GM12891 (cell line): ENCODE results near the gene EML4.
A peak's percentile ranks its signal among the peaks of the same experiment; 100 is the strongest.
"Not testable (repeated sequence)": the region's sequence is repeated elsewhere in the genome, so short reads cannot be mapped to it uniquely, and the experiment has no call there.

Source experiments
- DNase-seq: peaks from one replicate; pipeline ENCODE4 v3.0.0; 2011; ENCODE audit warnings: low spot score; ENCODE audit not compliant: insufficient read length
- FAIRE-seq: peaks from 2 replicates; lab custom pipeline; 2011; peaks lifted over from hg19 to GRCh38; lab: Jason Lieb, UNC
- PAX5 ChIP-seq: IDR thresholded peaks from 2 replicates; pipeline ENCODE4 v1.6.1; 2011; ENCODE audit warnings: low read length, moderate library complexity, mild to moderate bottlenecking; ENCODE audit not compliant: insufficient read depth, severe bottlenecking
- POLR2A ChIP-seq: IDR thresholded peaks from 2 replicates; pipeline ENCODE4 v1.6.1; 2011; ENCODE audit warnings: low read depth, low read length, control low read depth
- POLR2AphosphoS5 ChIP-seq: IDR thresholded peaks from 2 replicates; pipeline ENCODE4 v1.6.1; 2011; ENCODE audit warnings: low read depth, low read length, control low read depth
- POU2F2 ChIP-seq: IDR thresholded peaks from 2 replicates; pipeline ENCODE4 v1.6.1; 2011; ENCODE audit warnings: low read depth, mild to moderate bottlenecking, control low read depth, low read length, moderate library complexity
- SPI1 ChIP-seq: IDR thresholded peaks from 2 replicates; pipeline ENCODE4 v1.6.1; 2011; ENCODE audit warnings: low read depth, low read length, control low read depth
- TAF1 ChIP-seq: IDR thresholded peaks from 2 replicates; pipeline ENCODE4 v1.6.1; 2011; ENCODE audit warnings: low read depth, low read length, control low read depth

Gene EML4

DNA sequence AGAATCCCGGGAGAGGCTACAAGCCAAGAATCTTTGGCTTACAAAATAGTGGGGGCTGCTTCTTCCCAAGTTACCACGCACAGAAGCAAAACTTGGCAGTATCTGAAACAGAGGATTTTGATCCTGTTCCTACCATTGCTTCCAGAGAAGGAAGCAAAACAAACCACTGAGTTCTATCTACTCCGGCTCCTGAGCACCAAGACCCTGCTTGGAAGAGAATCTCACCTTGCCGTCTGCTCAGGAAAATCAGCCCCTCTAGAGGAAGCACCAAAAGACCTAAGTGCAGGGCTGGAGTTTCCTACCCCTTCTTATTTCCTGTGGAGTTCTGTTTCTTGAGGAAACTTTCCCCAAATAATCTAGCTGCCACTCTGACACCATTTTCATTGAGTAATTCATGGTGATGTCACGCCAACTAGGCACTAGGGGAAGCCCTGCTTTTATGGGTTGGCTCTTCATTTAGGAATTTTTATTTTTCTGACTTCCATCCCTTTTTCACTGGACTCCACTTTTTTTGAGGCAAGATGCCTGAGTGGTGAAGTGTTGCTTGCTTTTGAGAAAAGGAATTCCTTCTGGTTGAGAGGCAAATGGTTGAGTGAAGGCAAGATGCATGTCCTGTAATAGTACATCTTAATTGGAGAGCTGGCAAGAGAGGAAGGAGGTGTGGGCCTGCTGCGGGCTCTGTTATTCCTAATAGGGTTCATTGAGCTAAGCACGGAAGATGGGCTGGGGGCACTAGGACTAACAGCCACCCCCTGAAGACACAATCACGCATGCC, 36.8 kb upstream of the EML4 start:
- TF ChIP-seq POLR2AphosphoS5, result no peak
- TF ChIP-seq PAX5, result no peak
- TF ChIP-seq POLR2A, result no peak
- TF ChIP-seq POU2F2, result no peak
- TF ChIP-seq TAF1, result no peak
- no peak for TF ChIP-seq SPI1
- no peak for FAIRE-seq
- DNase-seq, result no peak

GRCh38 chr2:42132966-42133641, 36.0 kb upstream of the EML4 start:
- DNase-seq (peak; percentile 25), FAIRE-seq (peak; percentile 91)
- TF ChIP-seq SPI1 (peak; percentile 45; the same call in 1 of the 2 replicates), TAF1 (peak; percentile 93), POLR2A (peak; percentile 53; the same call in 1 of the 2 replicates), POLR2AphosphoS5 (peak; percentile 53; the same call in 1 of the 2 replicates), POU2F2 (peak; percentile 66; the same call in 1 of the 2 replicates), PAX5 (peak; percentile 89)

- no peak for TF ChIP-seq POLR2A
- TF ChIP-seq POU2F2, result no peak
- TF ChIP-seq SPI1, result no peak
- no peak for TF ChIP-seq TAF1
- TF ChIP-seq POLR2AphosphoS5, result no peak
- TF ChIP-seq PAX5, result no peak
- no peak for DNase-seq
- no peak for FAIRE-seq
Measured at GRCh38 chr2:42133771-42134195, 35.4 kb upstream of the EML4 start.

DNA sequence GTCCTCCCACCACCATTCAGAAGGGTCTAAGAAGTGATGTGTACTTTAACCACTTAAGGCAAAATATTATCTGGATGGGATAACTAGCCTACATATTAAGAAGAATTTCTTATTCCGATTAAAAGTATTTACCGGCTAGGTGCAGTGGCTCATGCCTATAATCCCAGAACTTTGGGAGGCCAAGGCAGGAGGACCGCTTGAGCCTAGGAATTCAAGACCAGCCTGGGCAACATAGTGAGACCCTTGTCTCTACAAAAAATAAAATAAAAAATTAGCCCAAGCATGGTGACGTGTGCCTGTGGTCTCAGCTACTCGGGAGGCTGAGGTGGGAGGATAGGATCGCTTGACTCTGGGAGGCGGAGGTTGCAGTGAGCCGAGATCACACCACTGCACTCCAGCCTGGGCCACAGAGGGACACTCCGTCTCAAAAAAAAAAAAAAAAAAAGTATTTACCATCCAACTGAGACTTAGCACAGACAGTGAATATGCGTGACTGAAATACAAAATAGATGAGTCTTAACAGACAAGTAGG, 34.7 kb upstream of the EML4 start:
- FAIRE-seq, DNase-seq: not testable (repeated sequence)

DNA sequence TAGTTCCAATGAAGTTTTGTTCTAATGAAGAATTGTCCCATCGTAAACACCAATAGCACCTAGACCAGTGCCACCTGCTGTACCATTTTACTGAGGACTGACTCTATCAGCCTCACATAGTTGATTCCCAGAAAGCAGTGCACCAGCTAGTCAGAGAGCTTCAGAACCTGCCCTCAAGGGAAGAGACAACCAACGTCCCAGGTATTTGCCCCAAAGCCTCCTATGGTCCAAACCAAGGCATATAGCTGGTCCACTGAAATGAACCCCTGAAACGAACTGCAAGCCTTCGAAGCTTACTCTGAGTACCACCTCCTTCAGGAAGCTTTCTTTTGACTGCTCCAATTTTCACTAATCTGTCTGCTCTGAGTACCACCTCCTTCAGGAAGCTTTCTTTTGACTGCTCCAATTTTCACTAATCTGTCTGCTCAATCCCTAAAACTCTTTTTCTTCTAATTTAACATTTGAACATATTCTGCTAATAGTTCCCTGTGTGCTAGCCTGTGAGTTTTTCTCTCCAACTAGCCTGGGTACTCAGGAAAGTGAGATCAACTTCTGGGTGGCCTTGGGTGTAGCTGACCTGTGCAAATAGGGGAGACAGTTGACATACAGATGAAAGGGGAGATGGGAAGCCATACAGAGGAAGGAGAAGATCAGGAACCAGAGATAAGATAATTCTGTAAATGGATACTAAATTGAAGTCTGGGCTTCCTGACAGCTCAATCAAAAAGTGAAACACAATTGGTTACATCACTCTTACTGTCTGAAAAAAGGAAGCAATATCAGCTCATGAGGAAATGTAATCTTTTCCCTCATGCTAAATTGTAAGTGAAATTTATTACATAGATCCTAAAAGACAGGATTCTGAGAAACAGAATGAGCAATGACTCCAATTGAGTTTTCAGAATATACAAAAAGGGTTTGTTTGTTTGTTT, 33.5 kb upstream of the EML4 start:
- TF ChIP-seq POU2F2 (no peak), POLR2A (no peak), TAF1 (no peak), SPI1 (no peak), PAX5 (no peak), POLR2AphosphoS5 (no peak)
- no peak for FAIRE-seq
- no peak for DNase-seq

- TF ChIP-seq SPI1 (no peak), TAF1 (no peak), POLR2AphosphoS5 (no peak)
- FAIRE-seq (no peak), DNase-seq (no peak)
Measured at GRCh38 chr2:42136782-42137124, 32.4 kb upstream of the EML4 start.

- DNase-seq, result no peak
- no peak for FAIRE-seq
- TF ChIP-seq PAX5 (no peak), POLR2AphosphoS5 (no peak), SPI1 (no peak), TAF1 (no peak), POLR2A (no peak), POU2F2 (no peak)
Measured at GRCh38 chr2:42137125-42137841, 31.9 kb upstream of the EML4 start.

- DNase-seq (no peak), FAIRE-seq (no peak)
- no peak for TF ChIP-seq POLR2AphosphoS5
- TF ChIP-seq PAX5, result no peak
- TF ChIP-seq SPI1, result no peak
- TF ChIP-seq POLR2A, result no peak
- no peak for TF ChIP-seq POU2F2
- TF ChIP-seq TAF1, result no peak
Measured at GRCh38 chr2:42138163-42139015, 30.8 kb upstream of the EML4 start.
